ENCODE results near the gene PTBP3. TPM values are rescaled to one million over a fixed set of nuclear protein-coding genes. Genes with fewer than 3 reads are reported as not detected.
"Not testable (repeated sequence)": the region's sequence is repeated elsewhere in the genome, so short reads cannot be mapped to it uniquely, and the experiment has no call there.

The PTBP3 gene
- total and polyA plus RNA-seq, 2 donors, result 26.7 to 32.8 TPM

DNA sequence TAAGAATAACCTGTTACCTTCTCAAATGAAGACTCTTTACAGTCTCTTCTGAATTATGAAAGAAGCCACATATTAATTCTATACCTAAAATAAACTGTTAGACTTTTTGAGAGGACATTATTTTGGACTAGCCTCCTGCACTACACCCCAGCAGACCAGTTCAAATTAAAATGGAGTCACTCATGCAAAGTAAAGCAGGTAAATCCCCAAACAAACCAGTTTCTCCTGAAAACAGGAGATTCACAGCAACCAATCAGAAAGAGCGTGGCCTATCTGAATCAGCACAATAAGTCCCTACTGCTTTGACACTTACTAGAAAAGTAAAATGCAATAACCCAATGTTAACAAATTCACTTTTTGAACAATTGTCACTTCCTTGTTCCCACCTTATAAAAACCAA is 58.8 kb downstream of the PTBP3 start:
- 97% methylated on average over 1 of the region's 1 CpG for WGBS
- Histone ChIP-seq H3K36me3 (ENCODE audit: control insufficient read depth in 2 of 2, insufficient read depth in 2 of 2, low read length in 1 of 2) (peaks cover 0 to 4% of the 10 kb centered on the region in 2 donors), H3K27ac (ENCODE audit: low read depth in 1 of 2, low read length in 1 of 2) (no peak overlapping the region), H3K9me3 (ENCODE audit: control insufficient read depth in 2 of 2, insufficient read depth in 1 of 2, low read length in 1 of 2) (no peaks in the 10 kb centered on the region), H3K4me3 (ENCODE audit: low read length in 2 of 2) (no peak overlapping the region), H3K4me1 (ENCODE audit: control insufficient read depth in 2 of 2, insufficient read depth in 2 of 2, low read length in 2 of 2) (no peaks in the 10 kb centered on the region), H3K27me3 (ENCODE audit: control insufficient read depth in 2 of 2, insufficient read depth in 1 of 2, low read length in 1 of 2) (no peaks in the 10 kb centered on the region)
- no peak for DNase-seq (ENCODE audit: low read depth in 6 of 9, low spot score in 9 of 9)

GRCh38 chr9:112273876-112274275 is 59.5 kb downstream of the PTBP3 start:
- no peak overlapping the region for H3K27ac ChIP-seq (ENCODE audit: low read depth in 1 of 2, low read length in 1 of 2)
- no peaks in the 10 kb centered on the region for H3K4me1 ChIP-seq (ENCODE audit: control insufficient read depth in 2 of 2, insufficient read depth in 2 of 2, low read length in 2 of 2)
- H3K9me3 ChIP-seq (ENCODE audit: control insufficient read depth in 2 of 2, insufficient read depth in 1 of 2, low read length in 1 of 2), result no peaks in the 10 kb centered on the region
- no peaks in the 10 kb centered on the region for H3K27me3 ChIP-seq (ENCODE audit: control insufficient read depth in 2 of 2, insufficient read depth in 1 of 2, low read length in 1 of 2)
- 95% methylated on average over 3 of the region's 3 CpGs for WGBS
- no peak overlapping the region for H3K4me3 ChIP-seq (ENCODE audit: low read length in 2 of 2)
- no peak for DNase-seq (ENCODE audit: low read depth in 6 of 9, low spot score in 9 of 9)
- H3K36me3 ChIP-seq (ENCODE audit: control insufficient read depth in 2 of 2, insufficient read depth in 2 of 2, low read length in 1 of 2), result peaks cover 0 to 4% of the 10 kb centered on the region in 2 donors

DNA sequence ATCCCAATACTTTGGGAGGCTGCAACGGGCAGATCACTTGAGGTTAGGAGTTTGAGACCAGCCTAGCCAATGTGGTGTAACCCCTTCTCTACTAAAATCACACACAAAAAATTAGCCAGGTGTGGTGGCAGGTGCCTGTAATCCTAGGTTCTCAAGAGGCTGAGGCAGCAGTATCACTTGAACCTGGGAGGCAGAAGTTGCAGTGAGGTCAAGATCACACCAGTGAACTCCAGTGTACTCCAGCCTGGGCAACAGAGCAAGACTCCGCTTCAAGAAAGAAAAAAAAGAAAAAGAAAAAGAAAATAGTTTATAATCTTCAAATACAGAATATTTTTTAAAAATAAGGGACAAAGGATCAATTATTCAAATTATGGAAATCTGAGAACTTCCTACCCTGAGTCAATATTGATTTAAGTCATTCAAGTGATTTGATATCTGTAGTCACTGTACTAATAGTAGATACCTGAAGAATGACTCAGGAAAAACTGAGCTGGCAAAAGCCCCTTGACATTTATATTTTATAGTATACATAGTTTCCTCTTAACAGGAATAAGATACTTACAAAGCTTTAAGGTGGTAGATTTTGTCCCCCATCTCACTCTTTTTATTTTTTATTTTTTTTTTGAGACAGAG is 61.8 kb downstream of the PTBP3 start:
- no peak overlapping the region for H3K27ac ChIP-seq (ENCODE audit: low read depth in 1 of 2, low read length in 1 of 2)
- WGBS, result 98% methylated on average over 2 of the region's 2 CpGs
- H3K9me3 ChIP-seq (ENCODE audit: control insufficient read depth in 2 of 2, insufficient read depth in 1 of 2, low read length in 1 of 2), result no peaks in the 10 kb centered on the region
- no peak for DNase-seq (ENCODE audit: low read depth in 6 of 9, low spot score in 9 of 9)
- no peaks in the 10 kb centered on the region for H3K27me3 ChIP-seq (ENCODE audit: control insufficient read depth in 2 of 2, insufficient read depth in 1 of 2, low read length in 1 of 2)
- no peak overlapping the region for H3K4me3 ChIP-seq (ENCODE audit: low read length in 2 of 2)
- peaks cover 0 to 6% of the 10 kb centered on the region in 2 donors for H3K36me3 ChIP-seq (ENCODE audit: control insufficient read depth in 2 of 2, insufficient read depth in 2 of 2, low read length in 1 of 2)
- H3K4me1 ChIP-seq (ENCODE audit: control insufficient read depth in 2 of 2, insufficient read depth in 2 of 2, low read length in 2 of 2), result no peaks in the 10 kb centered on the region

DNA sequence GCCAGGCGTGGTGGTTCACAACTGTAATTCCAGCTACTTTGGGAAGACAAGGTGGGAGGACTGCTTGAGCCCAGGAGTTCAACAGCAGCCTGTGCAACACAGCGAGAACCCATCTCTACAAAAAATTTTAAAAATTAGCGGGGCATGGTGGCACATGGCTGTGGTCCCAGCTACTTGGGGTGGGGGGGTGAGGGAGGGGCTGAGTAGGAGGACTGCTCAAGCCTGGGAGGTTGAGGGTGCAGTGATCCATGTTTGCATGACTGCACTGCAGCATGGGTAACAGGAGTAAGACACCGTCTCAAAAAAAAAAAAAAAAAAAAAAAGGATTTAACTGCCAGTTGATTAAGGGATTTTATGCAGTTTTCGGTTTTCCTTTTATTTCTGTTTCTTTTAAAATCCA is 65.0 kb downstream of the PTBP3 start:
- no peaks in the 10 kb centered on the region for H3K27me3 ChIP-seq (ENCODE audit: control insufficient read depth in 2 of 2, insufficient read depth in 1 of 2, low read length in 1 of 2)
- H3K27ac ChIP-seq (ENCODE audit: low read depth in 1 of 2, low read length in 1 of 2), result no peak overlapping the region
- H3K4me1 ChIP-seq (ENCODE audit: control insufficient read depth in 2 of 2, insufficient read depth in 2 of 2, low read length in 2 of 2), result no peaks in the 10 kb centered on the region
- H3K4me3 ChIP-seq (ENCODE audit: low read length in 2 of 2), result no peak overlapping the region
- DNase-seq (ENCODE audit: low read depth in 6 of 9, low spot score in 9 of 9), result no peak
- H3K36me3 ChIP-seq (ENCODE audit: control insufficient read depth in 2 of 2, insufficient read depth in 2 of 2, low read length in 1 of 2), result peaks cover 0 to 10% of the 10 kb centered on the region in 2 donors
- H3K9me3 ChIP-seq (ENCODE audit: control insufficient read depth in 2 of 2, insufficient read depth in 1 of 2, low read length in 1 of 2), result no peaks in the 10 kb centered on the region
- 84% methylated on average over 5 of the region's 5 CpGs for WGBS

DNA sequence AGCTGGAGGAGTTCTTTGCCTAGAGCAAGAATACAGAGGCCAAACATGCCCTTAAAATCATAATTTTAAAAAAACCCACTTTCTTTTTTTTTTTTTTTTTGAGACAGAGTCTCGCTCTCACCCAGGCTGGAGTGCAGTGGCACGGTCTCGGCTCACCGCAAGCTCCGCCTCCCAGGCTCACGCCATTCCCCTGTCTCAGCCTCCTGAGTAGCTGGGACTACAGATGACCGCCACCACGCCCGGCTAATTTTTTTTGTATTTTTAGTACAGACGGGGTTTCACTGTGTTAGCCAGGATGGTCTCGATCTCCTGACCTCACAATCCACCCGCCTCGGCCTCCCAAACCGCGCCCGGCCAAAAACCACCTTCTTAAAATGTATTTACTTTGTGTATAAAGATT is 66.3 kb downstream of the PTBP3 start:
- not testable (repeated sequence) for DNase-seq (ENCODE audit: low read depth in 6 of 9, low spot score in 9 of 9); H3K27ac ChIP-seq (ENCODE audit: low read depth in 1 of 2, low read length in 1 of 2); H3K9me3 ChIP-seq (ENCODE audit: control insufficient read depth in 2 of 2, insufficient read depth in 1 of 2, low read length in 1 of 2); H3K27me3 ChIP-seq (ENCODE audit: control insufficient read depth in 2 of 2, insufficient read depth in 1 of 2, low read length in 1 of 2); H3K4me3 ChIP-seq (ENCODE audit: low read length in 2 of 2); H3K4me1 ChIP-seq (ENCODE audit: control insufficient read depth in 2 of 2, insufficient read depth in 2 of 2, low read length in 2 of 2)
- H3K36me3 ChIP-seq (ENCODE audit: control insufficient read depth in 2 of 2, insufficient read depth in 2 of 2, low read length in 1 of 2), result peaks cover 3 to 10% of the 10 kb centered on the region in 2 donors
- 97% methylated on average over 16 of the region's 16 CpGs for WGBS

DNA sequence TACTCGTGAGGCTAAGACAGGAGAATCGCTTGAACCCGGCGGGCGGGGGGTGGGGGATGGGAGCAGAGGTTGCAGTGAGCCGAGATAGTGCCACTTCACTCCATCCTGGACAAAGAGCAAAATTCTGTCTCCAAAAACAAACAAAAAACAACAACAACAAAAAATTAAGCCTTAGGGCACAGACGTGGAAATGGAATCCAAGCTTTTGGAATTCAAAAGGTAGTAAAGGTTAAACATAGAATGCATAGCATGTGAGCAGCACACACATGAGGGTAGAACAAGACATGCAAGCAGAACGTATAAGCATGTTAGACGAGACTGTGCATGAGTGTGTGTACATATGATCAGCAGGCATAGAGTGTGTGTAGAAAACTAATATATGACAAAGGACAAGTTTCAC is 68.0 kb downstream of the PTBP3 start:
- H3K27me3 ChIP-seq (ENCODE audit: control insufficient read depth in 2 of 2, insufficient read depth in 1 of 2, low read length in 1 of 2), result no peaks in the 10 kb centered on the region
- no peaks in the 10 kb centered on the region for H3K9me3 ChIP-seq (ENCODE audit: control insufficient read depth in 2 of 2, insufficient read depth in 1 of 2, low read length in 1 of 2)
- peaks cover 10 to 13% of the 10 kb centered on the region in 2 donors for H3K36me3 ChIP-seq (ENCODE audit: control insufficient read depth in 2 of 2, insufficient read depth in 2 of 2, low read length in 1 of 2)
- no peak for DNase-seq (ENCODE audit: low read depth in 6 of 9, low spot score in 9 of 9)
- WGBS, result 98% methylated on average over 9 of the region's 9 CpGs
- no peak overlapping the region for H3K4me3 ChIP-seq (ENCODE audit: low read length in 2 of 2)
- H3K4me1 ChIP-seq (ENCODE audit: control insufficient read depth in 2 of 2, insufficient read depth in 2 of 2, low read length in 2 of 2), result no peaks in the 10 kb centered on the region
- H3K27ac ChIP-seq (ENCODE audit: low read depth in 1 of 2, low read length in 1 of 2), result no peak overlapping the region

DNA sequence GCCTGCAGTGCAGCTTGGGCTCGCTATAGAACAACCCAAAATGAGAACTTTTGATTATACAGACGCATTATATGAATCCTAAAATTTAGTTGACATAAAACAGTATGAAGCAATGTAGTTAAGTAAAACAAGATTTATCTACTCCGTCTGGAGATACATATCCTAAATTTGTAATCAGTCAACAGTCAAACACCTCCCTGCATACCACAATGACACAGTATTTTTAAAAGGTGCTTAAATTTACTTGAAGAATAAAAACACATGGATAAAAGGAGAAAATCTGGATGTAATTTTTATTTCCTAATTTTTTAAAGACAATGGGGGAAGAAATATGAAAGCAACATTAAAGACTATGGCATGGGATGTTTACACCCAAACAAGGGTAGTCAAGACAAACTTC is 70.8 kb downstream of the PTBP3 start:
- Histone ChIP-seq H3K27ac (ENCODE audit: low read depth in 1 of 2, low read length in 1 of 2) (no peak overlapping the region), H3K4me3 (ENCODE audit: low read length in 2 of 2) (no peak overlapping the region), H3K36me3 (ENCODE audit: control insufficient read depth in 2 of 2, insufficient read depth in 2 of 2, low read length in 1 of 2) (peaks cover 14 to 18% of the 10 kb centered on the region in 2 donors), H3K27me3 (ENCODE audit: control insufficient read depth in 2 of 2, insufficient read depth in 1 of 2, low read length in 1 of 2) (no peaks in the 10 kb centered on the region), H3K4me1 (ENCODE audit: control insufficient read depth in 2 of 2, insufficient read depth in 2 of 2, low read length in 2 of 2) (no peaks in the 10 kb centered on the region), H3K9me3 (ENCODE audit: control insufficient read depth in 2 of 2, insufficient read depth in 1 of 2, low read length in 1 of 2) (no peaks in the 10 kb centered on the region)
- WGBS, result 93% methylated on average over 3 of the region's 3 CpGs
- no peak for DNase-seq (ENCODE audit: low read depth in 6 of 9, low spot score in 9 of 9)

DNA sequence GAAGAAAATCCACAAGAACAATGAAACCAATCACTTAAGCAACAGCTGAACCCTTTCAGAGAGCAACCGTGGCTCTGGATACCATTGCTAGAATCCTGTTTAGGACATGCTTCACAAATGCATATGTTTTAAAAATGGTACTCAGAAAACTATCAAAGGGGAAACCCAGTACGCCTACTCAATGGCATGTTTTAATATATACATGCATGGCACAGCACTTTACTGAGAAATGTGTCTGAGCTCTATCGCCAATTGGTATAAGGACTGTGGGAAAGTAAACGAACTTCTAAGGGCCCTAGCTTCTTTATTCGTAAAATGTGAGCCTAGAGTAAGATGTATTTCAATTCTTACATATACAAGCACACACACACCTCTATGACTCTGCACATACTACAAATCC is 72.3 kb downstream of the PTBP3 start:
- 96% methylated on average over 5 of the region's 5 CpGs for WGBS
- Histone ChIP-seq H3K36me3 (ENCODE audit: control insufficient read depth in 2 of 2, insufficient read depth in 2 of 2, low read length in 1 of 2) (peaks cover 11 to 18% of the 10 kb centered on the region in 2 donors), H3K9me3 (ENCODE audit: control insufficient read depth in 2 of 2, insufficient read depth in 1 of 2, low read length in 1 of 2) (no peaks in the 10 kb centered on the region), H3K4me1 (ENCODE audit: control insufficient read depth in 2 of 2, insufficient read depth in 2 of 2, low read length in 2 of 2) (no peaks in the 10 kb centered on the region), H3K4me3 (ENCODE audit: low read length in 2 of 2) (no peak overlapping the region), H3K27me3 (ENCODE audit: control insufficient read depth in 2 of 2, insufficient read depth in 1 of 2, low read length in 1 of 2) (no peaks in the 10 kb centered on the region), H3K27ac (ENCODE audit: low read depth in 1 of 2, low read length in 1 of 2) (no peak overlapping the region)
- no peak for DNase-seq (ENCODE audit: low read depth in 6 of 9, low spot score in 9 of 9)

DNA sequence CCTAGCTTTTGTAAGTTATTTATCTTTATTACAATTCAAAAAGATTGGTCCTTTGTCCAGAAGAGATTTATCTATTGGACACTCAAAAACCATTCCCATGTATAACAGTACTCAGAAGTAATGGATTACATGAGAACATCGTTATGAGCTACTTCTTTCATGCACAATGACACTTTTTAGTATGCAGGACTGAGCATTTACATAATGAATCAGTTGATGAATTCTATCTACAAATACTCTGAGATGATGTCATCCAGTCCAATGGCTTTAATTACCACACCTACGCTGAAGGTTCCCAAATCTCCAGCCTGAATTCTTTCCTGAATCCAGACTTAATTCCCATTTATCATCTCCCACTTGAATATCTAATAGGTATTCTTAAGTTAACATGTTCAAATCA is 75.3 kb downstream of the PTBP3 start:
- Histone ChIP-seq H3K4me3 (ENCODE audit: low read length in 2 of 2) (no peak overlapping the region), H3K27ac (ENCODE audit: low read depth in 1 of 2, low read length in 1 of 2) (no peak overlapping the region), H3K4me1 (ENCODE audit: control insufficient read depth in 2 of 2, insufficient read depth in 2 of 2, low read length in 2 of 2) (no peaks in the 10 kb centered on the region), H3K9me3 (ENCODE audit: control insufficient read depth in 2 of 2, insufficient read depth in 1 of 2, low read length in 1 of 2) (no peaks in the 10 kb centered on the region), H3K36me3 (ENCODE audit: control insufficient read depth in 2 of 2, insufficient read depth in 2 of 2, low read length in 1 of 2) (peaks cover 11 to 18% of the 10 kb centered on the region in 2 donors), H3K27me3 (ENCODE audit: control insufficient read depth in 2 of 2, insufficient read depth in 1 of 2, low read length in 1 of 2) (no peaks in the 10 kb centered on the region)
- WGBS, result 96% methylated on average over 2 of the region's 2 CpGs
- DNase-seq (ENCODE audit: low read depth in 6 of 9, low spot score in 9 of 9), result no peak
